ENCODE measurements around the gene PTCD3.

PTCD3 gene

GRCh38 chr2:86175828-86176227 is 69.8 kb downstream of the PTCD3 start:
- Histone ChIP-seq H3K27ac (no peak overlapping the region), H3K79me2 (peaks cover 42% of the 10 kb centered on the region), H3K9me3 (ENCODE audit: control insufficient read depth, low read length) (no peaks in the 10 kb centered on the region), H3K4me2 (ENCODE audit: low read length) (no peak overlapping the region), H3K9ac (no peak overlapping the region), H3K36me3 (ENCODE audit: control insufficient read depth, insufficient read depth, low read length) (no peaks in the 10 kb centered on the region), H3K27me3 (ENCODE audit: control insufficient read depth, insufficient read depth, low read length) (no peaks in the 10 kb centered on the region), H3K4me3 (ENCODE audit: low read depth, low read length) (no peak overlapping the region), H2AFZ (no peak overlapping the region), H3K4me1 (peaks cover 6% of the 10 kb centered on the region)
- TF ChIP-seq, protein P1, sequence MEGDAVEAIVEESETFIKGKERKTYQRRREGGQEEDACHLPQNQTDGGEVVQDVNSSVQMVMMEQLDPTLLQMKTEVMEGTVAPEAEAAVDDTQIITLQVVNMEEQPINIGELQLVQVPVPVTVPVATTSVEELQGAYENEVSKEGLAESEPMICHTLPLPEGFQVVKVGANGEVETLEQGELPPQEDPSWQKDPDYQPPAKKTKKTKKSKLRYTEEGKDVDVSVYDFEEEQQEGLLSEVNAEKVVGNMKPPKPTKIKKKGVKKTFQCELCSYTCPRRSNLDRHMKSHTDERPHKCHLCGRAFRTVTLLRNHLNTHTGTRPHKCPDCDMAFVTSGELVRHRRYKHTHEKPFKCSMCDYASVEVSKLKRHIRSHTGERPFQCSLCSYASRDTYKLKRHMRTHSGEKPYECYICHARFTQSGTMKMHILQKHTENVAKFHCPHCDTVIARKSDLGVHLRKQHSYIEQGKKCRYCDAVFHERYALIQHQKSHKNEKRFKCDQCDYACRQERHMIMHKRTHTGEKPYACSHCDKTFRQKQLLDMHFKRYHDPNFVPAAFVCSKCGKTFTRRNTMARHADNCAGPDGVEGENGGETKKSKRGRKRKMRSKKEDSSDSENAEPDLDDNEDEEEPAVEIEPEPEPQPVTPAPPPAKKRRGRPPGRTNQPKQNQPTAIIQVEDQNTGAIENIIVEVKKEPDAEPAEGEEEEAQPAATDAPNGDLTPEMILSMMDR (IDR thresholded peaks at IDR 0.05): no peak

DNA sequence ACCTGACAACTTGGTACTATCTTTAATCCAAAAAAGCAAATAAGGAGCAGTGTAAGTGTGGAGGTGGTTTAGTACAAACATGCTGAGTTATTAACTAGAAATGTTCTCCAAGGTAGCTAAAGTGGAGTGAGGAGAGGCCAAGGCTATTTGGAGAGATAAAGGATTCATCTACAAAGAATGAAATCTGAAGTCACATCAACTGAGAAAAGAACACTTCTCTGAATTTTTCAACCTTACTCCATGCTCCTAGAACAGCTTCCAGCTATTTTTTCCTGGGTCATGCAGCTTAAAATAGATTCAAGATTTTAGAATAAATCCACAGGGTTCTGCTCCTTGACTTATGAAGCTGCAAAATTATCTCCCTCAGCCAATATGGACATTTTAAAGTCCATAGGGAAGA is 70.6 kb downstream of the PTCD3 start:
- no peak overlapping the region for H3K9ac ChIP-seq
- TF ChIP-seq, protein P1 (IDR thresholded peaks at IDR 0.05): no peak
- H3K4me2 ChIP-seq (ENCODE audit: low read length): no peak overlapping the region
- no peak overlapping the region for H2AFZ ChIP-seq
- H3K27me3 ChIP-seq (ENCODE audit: control insufficient read depth, insufficient read depth, low read length): no peaks in the 10 kb centered on the region
- H3K79me2 ChIP-seq: peaks cover 46% of the 10 kb centered on the region
- no peak overlapping the region for H3K27ac ChIP-seq
- H3K9me3 ChIP-seq (ENCODE audit: control insufficient read depth, low read length): no peaks in the 10 kb centered on the region
- H3K36me3 ChIP-seq (ENCODE audit: control insufficient read depth, insufficient read depth, low read length): no peaks in the 10 kb centered on the region
- H3K4me1 ChIP-seq: peaks cover 6% of the 10 kb centered on the region
- H3K4me3 ChIP-seq (ENCODE audit: low read depth, low read length): no peak overlapping the region

DNA sequence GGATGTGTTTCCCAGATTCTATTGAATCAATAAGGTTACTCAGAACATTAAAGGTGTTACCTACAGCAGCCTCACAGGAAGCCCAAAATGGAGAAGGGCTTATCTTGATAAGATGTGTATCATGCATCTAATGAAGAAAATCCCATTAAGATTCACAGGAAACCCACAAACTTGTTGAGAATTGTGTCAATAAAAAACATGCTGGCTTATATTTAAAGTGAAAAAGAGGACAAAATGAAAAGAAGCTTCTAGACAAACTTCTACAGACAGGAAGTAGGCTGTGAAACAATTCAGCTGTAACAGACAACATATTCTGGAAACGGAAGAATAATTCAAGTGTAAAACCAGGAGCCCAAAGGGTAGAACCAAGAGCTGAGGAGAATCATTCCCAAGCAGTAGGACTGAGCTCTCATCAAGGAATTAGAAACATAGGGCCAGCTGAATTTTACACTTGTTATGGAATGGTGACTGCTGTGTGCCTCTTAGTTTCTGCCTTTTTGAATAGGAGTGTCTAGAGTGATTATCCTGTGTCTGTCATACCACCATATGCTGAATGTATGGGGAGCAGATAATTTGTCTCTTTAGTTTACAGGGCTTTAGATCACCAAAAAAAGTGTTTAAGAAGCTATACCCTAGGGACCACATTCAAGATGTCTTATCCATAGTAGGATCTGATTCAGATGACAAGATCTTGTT is 79.6 kb downstream of the PTCD3 start:
- Histone ChIP-seq H3K4me1 (peaks cover 23% of the 10 kb centered on the region), H3K79me2 (peaks cover 42% of the 10 kb centered on the region), H3K27ac (peak overlapping the region; percentile 77), H3K27me3 (ENCODE audit: control insufficient read depth, insufficient read depth, low read length) (no peaks in the 10 kb centered on the region), H3K4me2 (ENCODE audit: low read length) (peak overlapping the region; percentile 40), H3K9me3 (ENCODE audit: control insufficient read depth, low read length) (no peaks in the 10 kb centered on the region), H3K36me3 (ENCODE audit: control insufficient read depth, insufficient read depth, low read length) (no peaks in the 10 kb centered on the region), H3K9ac (no peak overlapping the region), H2AFZ (no peak overlapping the region), H3K4me3 (ENCODE audit: low read depth, low read length) (peak overlapping the region; percentile 15)
- TF ChIP-seq, protein P1 (IDR thresholded peaks at IDR 0.05): no peak

GRCh38 chr2:86186431-86186830 is 80.4 kb downstream of the PTCD3 start:
- TF ChIP-seq, protein P1 (IDR thresholded peaks at IDR 0.05): no peak
- no peaks in the 10 kb centered on the region for H3K9me3 ChIP-seq (ENCODE audit: control insufficient read depth, low read length)
- no peak overlapping the region for H3K27ac ChIP-seq
- no peak overlapping the region for H3K9ac ChIP-seq
- no peaks in the 10 kb centered on the region for H3K27me3 ChIP-seq (ENCODE audit: control insufficient read depth, insufficient read depth, low read length)
- no peak overlapping the region for H3K4me2 ChIP-seq (ENCODE audit: low read length)
- H3K4me3 ChIP-seq (ENCODE audit: low read depth, low read length): no peak overlapping the region
- H3K79me2 ChIP-seq: peaks cover 44% of the 10 kb centered on the region
- H2AFZ ChIP-seq: no peak overlapping the region
- H3K36me3 ChIP-seq (ENCODE audit: control insufficient read depth, insufficient read depth, low read length): no peaks in the 10 kb centered on the region
- H3K4me1 ChIP-seq: peaks cover 23% of the 10 kb centered on the region
